Uterus (tissue), 2 donors: Measurements from ENCODE around the gene KCNMA1.

ENCODE experiments used
- CTCF ChIP-seq, 4 experiments: fragments of 200-600 bp in 2 of 4; fragments of 450-650 bp in 2 of 4; sonication (generic) in 2 of 4; IDR thresholded peaks; one replicate each; pipeline ENCODE4 v1.5.1; 2016 to 2019; ENCODE audit warnings: antibody characterized with exemption in 4 of 4, mild to moderate bottlenecking in 2 of 4, moderate library complexity in 1 of 4
- POLR2A ChIP-seq, 2 donors: fragments of 450-650 bp; IDR thresholded peaks; one replicate each; pipeline ENCODE4 v1.6.1; 2016; ENCODE audit warnings: antibody characterized with exemption in 2 of 2, mild to moderate bottlenecking in 1 of 2, moderate library complexity in 1 of 2

DNA sequence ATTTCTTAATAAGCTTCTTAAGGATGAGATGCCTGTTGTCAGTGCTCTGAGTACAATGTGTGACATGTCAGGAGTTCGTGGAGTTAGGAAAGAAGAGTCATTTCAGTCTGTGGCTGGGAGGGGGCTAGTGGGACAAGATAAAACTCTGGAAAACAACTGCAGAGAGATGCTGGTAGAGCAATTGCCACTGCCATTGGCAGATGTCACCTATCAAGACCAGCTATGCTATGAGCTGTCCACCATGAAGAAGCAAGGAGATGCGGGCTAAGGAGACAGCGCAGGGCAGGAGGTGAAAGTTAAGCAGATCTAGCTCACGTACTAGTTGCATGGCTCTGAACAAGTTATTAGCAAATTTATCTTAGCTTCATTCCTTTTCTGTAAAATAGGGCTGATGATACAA lies 756.7 kb downstream of the KCNMA1 start:
- TF ChIP-seq CTCF (IDR thresholded peaks at IDR 0.05) (no peak), POLR2A (IDR thresholded peaks at IDR 0.05) (no peak)
